ENCODE results near the gene MAL.

MAL gene

GRCh38 chr2:95010126-95010525, 15.4 kb upstream of the MAL start:
- Histone ChIP-seq H3K27ac (no peak overlapping the region), H3K4me3 (ENCODE audit: low read depth, low read length) (no peak overlapping the region), H3K27me3 (replicated peaks) (no peaks in the 10 kb centered on the region), H3K36me3 (replicated peaks) (no peaks in the 10 kb centered on the region)
- no peak for TF ChIP-seq CTCF (IDR thresholded peaks at IDR 0.05; ENCODE audit: low read depth, low read length, missing control alignments)
- in situ Hi-C loops (cut with HindIII; ENCODE audit: low pct_ligation_motif_present, low sequenced_read_pairs): no loop called here
- no peak for DNase-seq

GRCh38 chr2:95010718-95011117, 14.8 kb upstream of the MAL start:
- DNase-seq: no peak

GRCh38 chr2:95012881-95013550, 12.5 kb upstream of the MAL start:
- H3K27ac ChIP-seq: no peak overlapping the region
- no peak overlapping the region for H3K4me3 ChIP-seq (ENCODE audit: low read depth, low read length)
- H3K27me3 ChIP-seq (replicated peaks): no peaks in the 10 kb centered on the region
- no peak for TF ChIP-seq CTCF (IDR thresholded peaks at IDR 0.05; ENCODE audit: low read depth, low read length, missing control alignments)
- DNase-seq: no peak
- in situ Hi-C loops (cut with HindIII; ENCODE audit: low pct_ligation_motif_present, low sequenced_read_pairs): no loop called here
- H3K36me3 ChIP-seq (replicated peaks): no peaks in the 10 kb centered on the region

More at GRCh38 chr2:95010718-95011117, 14.8 kb upstream of the MAL start:
- Histone ChIP-seq H3K27ac (no peak overlapping the region), H3K4me3 (ENCODE audit: low read depth, low read length) (no peak overlapping the region), H3K36me3 (replicated peaks) (no peaks in the 10 kb centered on the region), H3K27me3 (replicated peaks) (no peaks in the 10 kb centered on the region)
- in situ Hi-C loops (cut with HindIII; ENCODE audit: low pct_ligation_motif_present, low sequenced_read_pairs): no loop called here
- no peak for TF ChIP-seq CTCF (IDR thresholded peaks at IDR 0.05; ENCODE audit: low read depth, low read length, missing control alignments)

- Histone ChIP-seq H3K4me3 (ENCODE audit: low read depth, low read length) (no peak overlapping the region), H3K27me3 (replicated peaks) (no peaks in the 10 kb centered on the region), H3K27ac (no peak overlapping the region), H3K36me3 (replicated peaks) (no peaks in the 10 kb centered on the region)
- no peak for DNase-seq
- in situ Hi-C loops (cut with HindIII; ENCODE audit: low pct_ligation_motif_present, low sequenced_read_pairs): no loop called here
- no peak for TF ChIP-seq CTCF (IDR thresholded peaks at IDR 0.05; ENCODE audit: low read depth, low read length, missing control alignments)
Measured at GRCh38 chr2:95013726-95014125, 11.8 kb upstream of the MAL start.

- TF ChIP-seq CTCF (IDR thresholded peaks at IDR 0.05; ENCODE audit: low read depth, low read length, missing control alignments): no peak
- in situ Hi-C loops (cut with HindIII; ENCODE audit: low pct_ligation_motif_present, low sequenced_read_pairs): no loop called here
- no peak overlapping the region for H3K4me3 ChIP-seq (ENCODE audit: low read depth, low read length)
- DNase-seq: no peak
- no peak overlapping the region for H3K27ac ChIP-seq
- no peaks in the 10 kb centered on the region for H3K36me3 ChIP-seq (replicated peaks)
- no peaks in the 10 kb centered on the region for H3K27me3 ChIP-seq (replicated peaks)
Measured at GRCh38 chr2:95014126-95014708, 11.3 kb upstream of the MAL start.
